Astrocyte (in vitro differentiated cells and primary cell): Measurements from ENCODE around the gene RAB38. TPM values are rescaled to one million over a fixed set of nuclear protein-coding genes. Genes with fewer than 3 reads are reported as not detected.

ENCODE experiments used
- DNase-seq: peaks from one replicate; pipeline ENCODE4 v3.0.0-alpha.2; 2010; ENCODE audit warnings: low read depth
- FAIRE-seq: peaks from 2 replicates; lab custom pipeline; 2011; peaks lifted over from hg19 to GRCh38; lab: Jason Lieb, UNC
- H2AFZ ChIP-seq: 2 replicates; pipeline ENCODE4 v1.6.0; 2012; ENCODE audit warnings: low read depth, low read length, inconsistent platforms
- H3K27ac ChIP-seq: 2 replicates; pipeline ENCODE4 v1.5.1; 2011; ENCODE audit warnings: low read depth, low read length, inconsistent platforms
- H3K27me3 ChIP-seq: 2 replicates; pipeline ENCODE4 v1.6.0; 2011; ENCODE audit warnings: low read length, inconsistent platforms; ENCODE audit not compliant: insufficient read depth
- H3K36me3 ChIP-seq: 2 replicates; pipeline ENCODE4 v1.5.1; 2011; ENCODE audit warnings: low read length, inconsistent platforms; ENCODE audit not compliant: insufficient read depth
- H3K4me1 ChIP-seq: 2 replicates; pipeline ENCODE4 v1.5.1; 2011; ENCODE audit warnings: low read length, inconsistent platforms; ENCODE audit not compliant: insufficient read depth
- H3K4me2 ChIP-seq: 2 replicates; pipeline ENCODE4 v1.6.0; 2012; ENCODE audit warnings: low read length, inconsistent platforms
- H3K4me3 ChIP-seq: 2 replicates; pipeline ENCODE4 v1.5.1; 2011; ENCODE audit warnings: low read depth, mild to moderate bottlenecking, low read length, inconsistent platforms; ENCODE audit not compliant: insufficient read depth
- H3K79me2 ChIP-seq: 2 replicates; pipeline ENCODE4 v1.6.0; 2012; ENCODE audit warnings: mild to moderate bottlenecking, low read length, inconsistent platforms; ENCODE audit not compliant: insufficient read depth
- H3K9ac ChIP-seq: 2 replicates; pipeline ENCODE4 v1.6.0; 2012; ENCODE audit warnings: mild to moderate bottlenecking, low read length, inconsistent platforms
- H3K9me3 ChIP-seq: 2 replicates; pipeline ENCODE4 v1.5.1; 2012; ENCODE audit warnings: low read depth, mild to moderate bottlenecking, low read length, inconsistent platforms; ENCODE audit not compliant: insufficient read depth
- H4K20me1 ChIP-seq: 2 replicates; pipeline ENCODE4 v1.6.0; 2012; ENCODE audit warnings: low read length, inconsistent platforms; ENCODE audit not compliant: insufficient read depth
- H3K27ac Mint-ChIP-seq: one replicate; pipeline ENCODE4 v1.8.0; 2021; ENCODE audit warnings: mild to moderate bottlenecking, mixed read lengths; ENCODE audit not compliant: unreplicated experiment
- H3K27me3 Mint-ChIP-seq: one replicate; pipeline ENCODE4 v1.8.0; 2021; ENCODE audit warnings: low read depth, mixed read lengths; ENCODE audit not compliant: unreplicated experiment
- H3K36me3 Mint-ChIP-seq: one replicate; pipeline ENCODE4 v1.8.0; 2021; ENCODE audit warnings: low read depth, mixed read lengths; ENCODE audit not compliant: unreplicated experiment
- H3K4me1 Mint-ChIP-seq: one replicate; pipeline ENCODE4 v1.8.0; 2021; ENCODE audit warnings: low read depth, mixed read lengths; ENCODE audit not compliant: unreplicated experiment
- H3K4me3 Mint-ChIP-seq: one replicate; pipeline ENCODE4 v1.8.0; 2021; ENCODE audit warnings: mild to moderate bottlenecking, moderate library complexity, mixed read lengths; ENCODE audit not compliant: unreplicated experiment
- H3K9me3 Mint-ChIP-seq: one replicate; pipeline ENCODE4 v1.8.0; 2021; ENCODE audit warnings: mild to moderate bottlenecking, mixed read lengths; ENCODE audit not compliant: unreplicated experiment
- EZH2 ChIP-seq: IDR thresholded peaks from 2 replicates; pipeline ENCODE4 v1.6.1; 2012; ENCODE audit warnings: mild to moderate bottlenecking, low read length, inconsistent platforms; ENCODE audit not compliant: insufficient read depth
- total RNA-seq: library from RNA; stranded (reverse); gene quantifications from 2 replicates; pipeline ENCODE4 v1.2.1, GENCODE V29; 2021
- TF ChIP-seq, protein P1 (sequence below): IDR thresholded peaks from 2 replicates; pipeline ENCODE4 v1.5.1; 2011; ENCODE audit warnings: low read depth, mild to moderate bottlenecking, inconsistent platforms, low read length, moderate library complexity; ENCODE audit not compliant: insufficient read depth

RAB38 gene
- total RNA-seq, 1 donor from 2014 or later: 3.2 TPM

DNA sequence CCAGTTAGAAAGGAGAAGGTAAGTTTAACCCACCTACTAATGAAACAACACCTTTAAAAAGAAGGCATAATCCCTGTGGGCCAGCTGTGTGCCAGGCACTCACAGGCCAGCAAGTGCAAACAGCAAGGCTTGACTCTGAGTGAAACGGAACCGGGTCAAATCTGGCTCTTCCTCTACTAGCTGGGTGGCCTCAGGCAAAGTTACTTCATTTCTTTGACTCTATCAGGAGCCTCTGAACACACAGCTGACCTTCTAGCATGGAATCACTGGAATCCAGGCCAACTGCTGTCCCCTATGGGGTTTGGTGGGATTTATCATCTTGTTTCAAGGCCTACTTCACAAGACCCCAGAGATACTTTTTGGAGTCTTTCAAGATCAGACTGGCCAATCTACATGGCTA, 3.3 kb downstream of the RAB38 start:
- no peak for FAIRE-seq
- Mint-ChIP-seq H3K4me3 (no peak overlapping the region), H3K27ac (no peak overlapping the region)

GRCh38 chr11:88170673-88171072, 4.6 kb downstream of the RAB38 start:
- H3K9ac ChIP-seq: no peak overlapping the region
- H4K20me1 ChIP-seq: no peaks in the 10 kb centered on the region
- H3K9me3 ChIP-seq: no peaks in the 10 kb centered on the region
- DNase-seq: no peak
- H3K9me3 Mint-ChIP-seq: no peaks in the 10 kb centered on the region
- no peak overlapping the region for H3K27ac Mint-ChIP-seq
- FAIRE-seq: no peak
- no peaks in the 10 kb centered on the region for H3K79me2 ChIP-seq
- H3K27ac ChIP-seq: no peak overlapping the region
- no peak overlapping the region for H3K4me2 ChIP-seq
- no peak overlapping the region for H3K4me3 ChIP-seq
- no peak overlapping the region for H3K4me3 Mint-ChIP-seq
- no peak for TF ChIP-seq EZH2
- TF ChIP-seq, protein P1, sequence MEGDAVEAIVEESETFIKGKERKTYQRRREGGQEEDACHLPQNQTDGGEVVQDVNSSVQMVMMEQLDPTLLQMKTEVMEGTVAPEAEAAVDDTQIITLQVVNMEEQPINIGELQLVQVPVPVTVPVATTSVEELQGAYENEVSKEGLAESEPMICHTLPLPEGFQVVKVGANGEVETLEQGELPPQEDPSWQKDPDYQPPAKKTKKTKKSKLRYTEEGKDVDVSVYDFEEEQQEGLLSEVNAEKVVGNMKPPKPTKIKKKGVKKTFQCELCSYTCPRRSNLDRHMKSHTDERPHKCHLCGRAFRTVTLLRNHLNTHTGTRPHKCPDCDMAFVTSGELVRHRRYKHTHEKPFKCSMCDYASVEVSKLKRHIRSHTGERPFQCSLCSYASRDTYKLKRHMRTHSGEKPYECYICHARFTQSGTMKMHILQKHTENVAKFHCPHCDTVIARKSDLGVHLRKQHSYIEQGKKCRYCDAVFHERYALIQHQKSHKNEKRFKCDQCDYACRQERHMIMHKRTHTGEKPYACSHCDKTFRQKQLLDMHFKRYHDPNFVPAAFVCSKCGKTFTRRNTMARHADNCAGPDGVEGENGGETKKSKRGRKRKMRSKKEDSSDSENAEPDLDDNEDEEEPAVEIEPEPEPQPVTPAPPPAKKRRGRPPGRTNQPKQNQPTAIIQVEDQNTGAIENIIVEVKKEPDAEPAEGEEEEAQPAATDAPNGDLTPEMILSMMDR: no peak
- peaks cover 5% of the 10 kb centered on the region for H3K4me1 ChIP-seq
- no peak overlapping the region for H2AFZ ChIP-seq
- no peaks in the 10 kb centered on the region for H3K36me3 Mint-ChIP-seq
- no peaks in the 10 kb centered on the region for H3K27me3 Mint-ChIP-seq
- peaks cover 10% of the 10 kb centered on the region for H3K4me1 Mint-ChIP-seq
- H3K27me3 ChIP-seq: no peaks in the 10 kb centered on the region
- no peaks in the 10 kb centered on the region for H3K36me3 ChIP-seq

More for the DNA sequence above, 3.3 kb downstream of the RAB38 start:
- Histone ChIP-seq H3K9ac (no peak overlapping the region), H2AFZ (no peak overlapping the region), H3K27me3 (no peaks in the 10 kb centered on the region), H3K27ac (no peak overlapping the region), H3K79me2 (no peaks in the 10 kb centered on the region), H3K9me3 (no peaks in the 10 kb centered on the region), H3K4me1 (peaks cover 5% of the 10 kb centered on the region), H4K20me1 (no peaks in the 10 kb centered on the region), H3K4me3 (no peak overlapping the region), H3K4me2 (no peak overlapping the region), H3K36me3 (no peaks in the 10 kb centered on the region)
- no peak for TF ChIP-seq EZH2
- TF ChIP-seq, protein P1: no peak
- H3K36me3 Mint-ChIP-seq: no peaks in the 10 kb centered on the region
- no peaks in the 10 kb centered on the region for H3K27me3 Mint-ChIP-seq
- no peak for DNase-seq
- H3K4me1 Mint-ChIP-seq: peaks cover 10% of the 10 kb centered on the region
- no peaks in the 10 kb centered on the region for H3K9me3 Mint-ChIP-seq

DNA sequence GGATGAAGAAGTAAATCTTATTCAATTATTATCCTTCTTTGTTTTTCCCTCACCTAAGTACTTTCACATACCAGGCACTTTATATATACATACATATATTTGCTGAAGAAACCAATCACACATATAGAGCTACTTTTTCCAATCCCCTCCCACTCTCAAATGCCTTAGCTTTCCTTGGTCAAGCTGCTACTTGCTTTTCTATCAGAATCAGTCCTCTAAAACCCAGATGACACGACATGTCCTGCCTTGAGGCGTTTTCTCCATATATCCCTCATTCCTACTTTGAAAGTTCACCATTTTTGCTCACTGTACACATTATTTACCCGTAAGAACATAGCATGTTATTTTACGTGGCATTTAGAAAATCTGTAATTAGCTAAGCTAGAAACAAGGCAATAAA, 5.4 kb downstream of the RAB38 start:
- FAIRE-seq (no peak), DNase-seq (no peak)
- Histone ChIP-seq H4K20me1 (no peaks in the 10 kb centered on the region), H3K36me3 (no peaks in the 10 kb centered on the region), H3K27ac (no peak overlapping the region), H3K4me1 (peaks cover 2% of the 10 kb centered on the region), H3K9me3 (no peaks in the 10 kb centered on the region), H3K4me3 (no peak overlapping the region), H3K27me3 (no peaks in the 10 kb centered on the region), H3K79me2 (no peaks in the 10 kb centered on the region), H2AFZ (no peak overlapping the region), H3K4me2 (no peak overlapping the region), H3K9ac (no peak overlapping the region)
- H3K36me3 Mint-ChIP-seq: no peaks in the 10 kb centered on the region
- peaks cover 10% of the 10 kb centered on the region for H3K4me1 Mint-ChIP-seq
- no peaks in the 10 kb centered on the region for H3K9me3 Mint-ChIP-seq
- H3K4me3 Mint-ChIP-seq: no peak overlapping the region
- no peaks in the 10 kb centered on the region for H3K27me3 Mint-ChIP-seq
- H3K27ac Mint-ChIP-seq: no peak overlapping the region
- TF ChIP-seq EZH2: no peak
